Cardiac fibroblast (primary cell): Measurements from ENCODE around the gene SFXN4.
"Not testable (repeated sequence)": the region's sequence is repeated elsewhere in the genome, so short reads cannot be mapped to it uniquely, and the experiment has no call there.

Experiments
- DNase-seq, 2 donors: peaks; one replicate each; pipeline versions ENCODE4 v3.0.0 to v3.0.0-alpha.2; 2010; ENCODE audit warnings: low read depth in 2 of 2
- H3K4me3 ChIP-seq, 2 donors: replicated peaks in 1 of 2; 1 replicate in 1 of 2; 2 replicates in 1 of 2; pipeline ENCODE4 v1.5.1; 2011; ENCODE audit warnings: low read depth in 2 of 2, low read length in 2 of 2, mild to moderate bottlenecking in 2 of 2, moderate library complexity in 1 of 2
- CTCF ChIP-seq: IDR thresholded peaks from one replicate; pipeline ENCODE4 v1.5.1; 2011; ENCODE audit warnings: low read depth, mild to moderate bottlenecking, low read length, inconsistent platforms

SFXN4 gene

GRCh38 chr10:119162452-119163092 lies 2.9 kb downstream of the SFXN4 start:
- TF ChIP-seq CTCF: no peak
- DNase-seq: no peak
- no peak overlapping the region for H3K4me3 ChIP-seq

GRCh38 chr10:119161680-119162451 lies 3.6 kb downstream of the SFXN4 start:
- H3K4me3 ChIP-seq: no peak overlapping the region
- TF ChIP-seq CTCF: no peak
- DNase-seq: peak in 1 of 2 donors; percentile 31

- no peak for DNase-seq
- TF ChIP-seq CTCF: no peak
- H3K4me3 ChIP-seq: no peak overlapping the region
Observed at GRCh38 chr10:119159332-119159731, 6.2 kb downstream of the SFXN4 start.

GRCh38 chr10:119153661-119154060 lies 11.9 kb downstream of the SFXN4 start:
- TF ChIP-seq CTCF: no peak
- DNase-seq: no peak
- H3K4me3 ChIP-seq: no peak overlapping the region

- H3K4me3 ChIP-seq: no peak overlapping the region
- DNase-seq: no peak
- TF ChIP-seq CTCF: no peak
Observed at GRCh38 chr10:119153041-119153440, 12.5 kb downstream of the SFXN4 start.

GRCh38 chr10:119151601-119152000 lies 13.9 kb downstream of the SFXN4 start:
- DNase-seq, H3K4me3 ChIP-seq: not testable (repeated sequence)

- no peak for DNase-seq
- TF ChIP-seq CTCF: no peak
- no peak overlapping the region for H3K4me3 ChIP-seq
Observed at GRCh38 chr10:119149729-119150128, 15.8 kb downstream of the SFXN4 start.
